ENCODE measurements around the gene ADAMTSL2.

ADAMTSL2 gene

GRCh38 chr9:133572821-133573361, 38.4 kb downstream of the ADAMTSL2 start:
- H3K27ac Mint-ChIP-seq = no peak overlapping the region
- no peaks in the 10 kb centered on the region for H3K36me3 Mint-ChIP-seq (ENCODE audit: low read depth)
- H3K4me3 Mint-ChIP-seq = no peak overlapping the region
- peaks cover 7% of the 10 kb centered on the region for H3K27me3 Mint-ChIP-seq (ENCODE audit: low read depth, poor library complexity)
- H3K4me1 Mint-ChIP-seq = peaks cover 47% of the 10 kb centered on the region
- DNase-seq = no peak
- H3K9me3 Mint-ChIP-seq = no peaks in the 10 kb centered on the region
- TF ChIP-seq CTCF (IDR thresholded peaks at IDR 0.05) = no peak

GRCh38 chr9:133573791-133574515, 39.4 kb downstream of the ADAMTSL2 start:
- Mint-ChIP-seq H3K9me3 (no peaks in the 10 kb centered on the region), H3K4me3 (no peak overlapping the region), H3K36me3 (ENCODE audit: low read depth) (no peaks in the 10 kb centered on the region), H3K4me1 (peaks cover 51% of the 10 kb centered on the region), H3K27ac (no peak overlapping the region), H3K27me3 (ENCODE audit: low read depth, poor library complexity) (peaks cover 4% of the 10 kb centered on the region)
- no peak for DNase-seq
- no peak for TF ChIP-seq CTCF (IDR thresholded peaks at IDR 0.05)

GRCh38 chr9:133574771-133575170, 40.3 kb downstream of the ADAMTSL2 start:
- H3K4me3 Mint-ChIP-seq = no peak overlapping the region
- no peaks in the 10 kb centered on the region for H3K36me3 Mint-ChIP-seq (ENCODE audit: low read depth)
- no peak for DNase-seq
- no peaks in the 10 kb centered on the region for H3K9me3 Mint-ChIP-seq
- no peak overlapping the region for H3K27ac Mint-ChIP-seq
- TF ChIP-seq CTCF (IDR thresholded peaks at IDR 0.05) = no peak
- peaks cover 53% of the 10 kb centered on the region for H3K4me1 Mint-ChIP-seq
- peaks cover 2% of the 10 kb centered on the region for H3K27me3 Mint-ChIP-seq (ENCODE audit: low read depth, poor library complexity)

- Mint-ChIP-seq H3K9me3 (no peaks in the 10 kb centered on the region), H3K4me3 (no peak overlapping the region), H3K27me3 (ENCODE audit: low read depth, poor library complexity) (peaks cover 2% of the 10 kb centered on the region), H3K4me1 (peaks cover 53% of the 10 kb centered on the region), H3K27ac (no peak overlapping the region), H3K36me3 (ENCODE audit: low read depth) (no peaks in the 10 kb centered on the region)
- no peak for TF ChIP-seq CTCF (IDR thresholded peaks at IDR 0.05)
- DNase-seq = no peak
Observed at GRCh38 chr9:133575186-133576030, 40.9 kb downstream of the ADAMTSL2 start.

- no peaks in the 10 kb centered on the region for H3K9me3 Mint-ChIP-seq
- H3K4me1 Mint-ChIP-seq = peaks cover 57% of the 10 kb centered on the region
- H3K27me3 Mint-ChIP-seq (ENCODE audit: low read depth, poor library complexity) = no peaks in the 10 kb centered on the region
- H3K27ac Mint-ChIP-seq = no peak overlapping the region
- peak overlapping the region; percentile 45 for H3K4me3 Mint-ChIP-seq
- no peak for TF ChIP-seq CTCF (IDR thresholded peaks at IDR 0.05)
- H3K36me3 Mint-ChIP-seq (ENCODE audit: low read depth) = no peaks in the 10 kb centered on the region
- no peak for DNase-seq
Observed at GRCh38 chr9:133576031-133576874, 41.7 kb downstream of the ADAMTSL2 start.

All from nephron progenitor cell (in vitro differentiated cells).